ENCODE measurements around the gene RPGRIP1L. TPM values are rescaled to one million over a fixed set of nuclear protein-coding genes. Genes with fewer than 3 reads are reported as not detected.
"Not testable (repeated sequence)": the region's sequence is repeated elsewhere in the genome, so short reads cannot be mapped to it uniquely, and the experiment has no call there.

Gene RPGRIP1L
- total and polyA plus RNA-seq, 2 of the 8 experiments (the other 6 are each of a cell fraction or from before 2014, with no cell fraction given): 4.0 to 13.7 TPM

DNA sequence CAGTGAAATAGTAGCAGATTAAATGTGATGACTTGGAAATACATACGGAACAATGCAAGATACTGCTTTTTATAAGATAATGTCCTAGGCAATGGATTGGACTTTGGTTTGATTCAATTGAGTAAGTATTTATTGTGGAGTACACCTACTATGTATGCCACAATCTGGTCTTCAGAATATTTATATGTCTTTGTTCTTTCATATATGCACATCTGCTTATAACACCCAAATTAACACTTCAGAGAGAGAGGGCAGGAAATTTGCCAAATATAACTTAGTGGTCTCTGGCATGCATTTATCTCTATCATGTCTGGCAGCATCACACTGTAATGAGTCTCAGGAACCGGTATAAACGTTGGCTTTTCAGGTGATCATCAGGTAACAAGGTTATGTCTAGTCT, 16.9 kb downstream of the RPGRIP1L start:
- H4K20me1 ChIP-seq (replicated peaks in 1 of 2; ENCODE audit: control insufficient read depth in 1 of 2, insufficient read depth in 2 of 2, low read length in 2 of 2): no peaks in the 10 kb centered on the region
- no peak overlapping the region for H3K56ac ChIP-seq (replicated peaks; ENCODE audit: insufficient read length, low read depth, low read length)
- no peak overlapping the region for H2BK15ac ChIP-seq (ENCODE audit: low read length)
- H3K79me2 ChIP-seq (ENCODE audit: control insufficient read depth in 1 of 2, insufficient read depth in 2 of 2, low read length in 2 of 2): no peaks in the 10 kb centered on the region
- FAIRE-seq (no peak), DNase-seq (ENCODE audit: low read depth in 1 of 2, low spot score in 2 of 2) (no peak)
- H3K27ac ChIP-seq (ENCODE audit: low read depth, low read length): no peak overlapping the region
- no peak overlapping the region for H3K14ac ChIP-seq (ENCODE audit: insufficient read length)
- H3K4me3 ChIP-seq (ENCODE audit: extremely low read depth in 1 of 4, insufficient read depth in 2 of 4, low read depth in 3 of 4, low read length in 4 of 4): no peak overlapping the region
- POLR2A ChIA-PET (ENCODE audit: partially characterized antibody): no interaction called here
- no peaks in the 10 kb centered on the region for H3K23me2 ChIP-seq (ENCODE audit: low read depth, low read length)
- H4K5ac ChIP-seq (ENCODE audit: insufficient read length, low read depth, low read length): no peak overlapping the region
- CTCF ChIA-PET (ENCODE audit: partially characterized antibody): no interaction called here
- H3K23ac ChIP-seq (ENCODE audit: insufficient read length): no peak overlapping the region
- no peak overlapping the region for H3K9ac ChIP-seq (replicated peaks in 1 of 4; ENCODE audit: extremely low read depth in 1 of 4, low read depth in 3 of 4, low read length in 3 of 4)
- WGBS, 2 experiments (ENCODE audit: extremely low coverage in 1 of 2, insufficient coverage in 1 of 2, insufficient read length in 1 of 2, insufficient replicate concordance in 2 of 2, low coverage in 1 of 2, low lambda C conversion rate in 2 of 2, missing lambda C conversion rate in 1 of 2): 88% methylated on average over 3 of the region's 3 CpGs; no CpG with 5 or more reads in 1 of the 2 experiments
- H3K79me1 ChIP-seq (ENCODE audit: low read depth, low read length): no peaks in the 10 kb centered on the region
- no peak overlapping the region for H2BK20ac ChIP-seq (ENCODE audit: low read length)
- H3K4me2 ChIP-seq (ENCODE audit: insufficient read depth in 1 of 2, low read depth in 2 of 2, low read length in 2 of 2): no peak overlapping the region
- no peak overlapping the region for H2BK5ac ChIP-seq (ENCODE audit: low read depth, low read length)
- H2BK12ac ChIP-seq (ENCODE audit: low read depth, low read length): no peak overlapping the region
- H3K27me3 ChIP-seq (replicated peaks in 1 of 4; ENCODE audit: control insufficient read depth in 3 of 4, extremely low read depth in 1 of 4, insufficient read depth in 3 of 4, low read length in 3 of 4): no peaks in the 10 kb centered on the region
- H3K18ac ChIP-seq (ENCODE audit: extremely low read depth, low read length): no peak overlapping the region
- H3K36me3 ChIP-seq (ENCODE audit: control insufficient read depth in 2 of 4, insufficient read depth in 4 of 4, low read length in 3 of 4): peaks cover 0 to 11% (median 3%) of the 10 kb centered on the region in 4 experiments; a peak in 5 of 8 replicates
- no peak overlapping the region for H2BK120ac ChIP-seq (replicated peaks; ENCODE audit: low read depth, low read length)
- H3K9me3 ChIP-seq (ENCODE audit: insufficient read depth in 2 of 2, low read depth in 1 of 2, low read length in 1 of 2): no peaks in the 10 kb centered on the region
- no peaks in the 10 kb centered on the region for H3K4me1 ChIP-seq (replicated peaks in 1 of 4; ENCODE audit: control insufficient read depth in 3 of 4, insufficient read depth in 4 of 4, low read length in 3 of 4)
- H3K4ac ChIP-seq (replicated peaks; ENCODE audit: insufficient read length, low read depth, low read length): no peak overlapping the region
- H4K8ac ChIP-seq (ENCODE audit: extremely low read depth, insufficient read depth, low read length): no peak overlapping the region
- no peak overlapping the region for H2AFZ ChIP-seq (ENCODE audit: low read length)
- TF ChIP-seq NRF1 (IDR thresholded peaks at IDR 0.05; ENCODE audit: low read depth, low read length): no peak
- no peak overlapping the region for H2AK5ac ChIP-seq (ENCODE audit: low read depth, low read length)
- H4K91ac ChIP-seq (replicated peaks; ENCODE audit: insufficient read length, low read length): no peak overlapping the region

DNA sequence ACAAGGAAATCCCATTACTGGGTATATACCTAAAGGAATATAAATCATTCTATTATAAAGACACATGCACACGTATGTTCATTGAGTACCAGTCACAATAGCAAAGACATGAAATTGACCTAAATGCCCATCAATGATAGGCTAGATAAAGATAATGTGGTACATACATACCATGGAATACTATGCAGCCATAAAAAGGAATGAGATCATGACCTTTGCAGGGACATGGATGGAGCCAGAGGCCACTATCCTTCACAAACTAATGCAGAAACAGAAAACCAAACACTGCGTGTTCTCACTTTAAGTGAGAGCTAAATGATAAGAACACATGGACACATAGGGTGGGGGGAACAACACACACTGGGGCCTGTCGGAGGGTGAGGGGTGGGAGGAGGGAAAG, 18.3 kb downstream of the RPGRIP1L start:
- POLR2A ChIA-PET (ENCODE audit: partially characterized antibody); DNase-seq (ENCODE audit: low read depth in 1 of 2, low spot score in 2 of 2); H4K91ac ChIP-seq (replicated peaks; ENCODE audit: insufficient read length, low read length); H3K56ac ChIP-seq (replicated peaks; ENCODE audit: insufficient read length, low read depth, low read length); H2BK12ac ChIP-seq (ENCODE audit: low read depth, low read length); H3K4me2 ChIP-seq (ENCODE audit: insufficient read depth in 1 of 2, low read depth in 2 of 2, low read length in 2 of 2); H3K23ac ChIP-seq (ENCODE audit: insufficient read length); H3K27ac ChIP-seq (ENCODE audit: low read depth, low read length); H3K4me1 ChIP-seq (replicated peaks in 1 of 4; ENCODE audit: control insufficient read depth in 3 of 4, insufficient read depth in 4 of 4, low read length in 3 of 4); H3K18ac ChIP-seq (ENCODE audit: extremely low read depth, low read length); CTCF ChIA-PET (ENCODE audit: partially characterized antibody); H3K9ac ChIP-seq (replicated peaks in 1 of 4; ENCODE audit: extremely low read depth in 1 of 4, low read depth in 3 of 4, low read length in 3 of 4); H3K14ac ChIP-seq (ENCODE audit: insufficient read length); H3K23me2 ChIP-seq (ENCODE audit: low read depth, low read length); H2BK15ac ChIP-seq (ENCODE audit: low read length); H4K5ac ChIP-seq (ENCODE audit: insufficient read length, low read depth, low read length); H2AFZ ChIP-seq (ENCODE audit: low read length); H2AK5ac ChIP-seq (ENCODE audit: low read depth, low read length); H3K79me1 ChIP-seq (ENCODE audit: low read depth, low read length); H3K79me2 ChIP-seq (ENCODE audit: control insufficient read depth in 1 of 2, insufficient read depth in 2 of 2, low read length in 2 of 2); H3K4me3 ChIP-seq (ENCODE audit: extremely low read depth in 1 of 4, insufficient read depth in 2 of 4, low read depth in 3 of 4, low read length in 4 of 4); H3K36me3 ChIP-seq (ENCODE audit: control insufficient read depth in 2 of 4, insufficient read depth in 4 of 4, low read length in 3 of 4); H4K20me1 ChIP-seq (replicated peaks in 1 of 2; ENCODE audit: control insufficient read depth in 1 of 2, insufficient read depth in 2 of 2, low read length in 2 of 2); H3K27me3 ChIP-seq (replicated peaks in 1 of 4; ENCODE audit: control insufficient read depth in 3 of 4, extremely low read depth in 1 of 4, insufficient read depth in 3 of 4, low read length in 3 of 4); H2BK20ac ChIP-seq (ENCODE audit: low read length); H2BK5ac ChIP-seq (ENCODE audit: low read depth, low read length); H3K4ac ChIP-seq (replicated peaks; ENCODE audit: insufficient read length, low read depth, low read length); H4K8ac ChIP-seq (ENCODE audit: extremely low read depth, insufficient read depth, low read length); H3K9me3 ChIP-seq (ENCODE audit: insufficient read depth in 2 of 2, low read depth in 1 of 2, low read length in 1 of 2); H2BK120ac ChIP-seq (replicated peaks; ENCODE audit: low read depth, low read length); FAIRE-seq: not testable (repeated sequence)
- WGBS, 2 experiments (ENCODE audit: extremely low coverage in 1 of 2, insufficient coverage in 1 of 2, insufficient read length in 1 of 2, insufficient replicate concordance in 2 of 2, low coverage in 1 of 2, low lambda C conversion rate in 2 of 2, missing lambda C conversion rate in 1 of 2): 94% methylated on average over 3 of the region's 3 CpGs; no CpG with 5 or more reads in 1 of the 2 experiments

All from H1 (cell line).